Measurements from ENCODE around the gene INF2.
A peak's percentile ranks its signal among the peaks of the same experiment; 100 is the strongest.
"Not testable (repeated sequence)": the region's sequence is repeated elsewhere in the genome, so short reads cannot be mapped to it uniquely, and the experiment has no call there.

INF2 gene

DNA sequence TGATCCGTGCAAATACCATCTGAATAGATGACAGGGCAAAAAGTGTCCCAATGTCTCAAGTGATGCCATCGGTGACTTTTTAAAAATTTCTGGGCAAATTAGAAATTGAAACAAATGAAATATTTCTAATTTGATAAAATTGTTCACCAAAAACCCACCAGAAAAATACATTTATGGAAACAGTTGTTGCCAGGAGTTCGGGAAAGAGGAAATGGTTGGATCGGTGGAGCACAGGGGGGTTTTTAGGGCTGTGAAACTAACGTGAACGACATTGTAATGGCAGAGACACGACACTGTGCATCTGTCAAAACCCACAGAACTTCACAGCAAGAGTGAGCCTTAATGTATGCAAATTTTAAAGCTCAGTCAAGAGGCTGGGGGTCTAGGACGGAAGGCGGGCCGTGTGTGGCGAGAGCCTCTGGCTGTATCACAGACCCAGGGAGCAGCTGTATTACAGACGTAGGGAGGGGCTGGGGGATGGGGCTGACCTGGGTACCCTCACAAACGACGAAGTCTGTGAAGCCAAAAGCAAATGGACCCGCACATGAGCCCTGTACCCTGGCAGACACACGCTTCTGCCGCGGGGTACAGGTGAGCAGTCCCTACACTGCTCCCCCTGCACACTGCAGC is 27.8 kb upstream of the INF2 start:
- H3K27ac Mint-ChIP-seq; intact Hi-C loops (cut with micrococcal nuclease); H3K36me3 Mint-ChIP-seq (ENCODE audit: low read depth); H3K4me3 Mint-ChIP-seq; H3K9me3 Mint-ChIP-seq: not testable (repeated sequence)
- H3K4me1 Mint-ChIP-seq (ENCODE audit: low read depth): peaks cover 66% of the 10 kb centered on the region
- H3K27me3 Mint-ChIP-seq: peaks cover 62% of the 10 kb centered on the region

DNA sequence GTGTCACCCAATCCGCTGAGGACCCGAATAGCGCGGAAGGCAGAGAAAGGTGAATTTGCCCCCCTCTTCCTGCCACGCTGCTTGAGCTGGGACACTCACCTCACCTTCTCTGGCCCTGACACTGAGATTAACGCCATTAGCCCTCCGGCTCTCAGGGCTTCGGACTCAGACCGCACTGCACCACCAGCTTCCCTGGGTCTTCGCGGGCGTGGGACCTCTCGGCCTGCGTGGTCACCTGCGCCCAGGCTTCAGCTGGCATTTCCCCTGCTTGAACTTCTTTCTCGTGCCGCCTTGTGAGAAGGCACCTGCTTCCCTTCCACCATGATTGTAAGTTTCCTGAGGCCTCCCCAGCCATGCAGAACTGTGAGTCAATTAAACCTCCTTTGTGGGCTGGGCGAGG is 26.9 kb upstream of the INF2 start:
- H3K36me3 Mint-ChIP-seq (ENCODE audit: low read depth); H3K4me3 Mint-ChIP-seq; H3K27ac Mint-ChIP-seq; H3K9me3 Mint-ChIP-seq; intact Hi-C loops (cut with micrococcal nuclease): not testable (repeated sequence)
- Mint-ChIP-seq H3K27me3 (peaks cover 63% of the 10 kb centered on the region), H3K4me1 (ENCODE audit: low read depth) (peaks cover 58% of the 10 kb centered on the region)

DNA sequence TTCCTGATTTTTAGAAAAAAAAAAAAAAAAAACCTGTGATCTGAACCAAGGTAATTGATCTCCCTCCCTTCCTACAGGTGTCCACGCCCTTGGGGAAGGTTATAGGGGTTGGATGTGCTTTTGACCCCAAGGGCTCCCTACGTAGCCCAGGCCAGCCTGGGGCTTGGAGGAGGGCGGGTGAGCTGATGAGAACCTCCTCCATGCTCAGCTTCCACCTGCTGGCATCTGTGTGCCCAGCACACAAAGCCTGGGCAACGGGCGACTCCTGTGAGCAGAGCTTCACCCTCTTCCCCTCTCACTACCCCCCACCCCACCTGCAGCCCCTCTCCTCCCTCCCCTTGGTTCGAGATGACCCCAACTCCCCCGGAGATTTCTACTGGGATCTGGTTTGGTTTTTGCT is 25.3 kb upstream of the INF2 start:
- intact Hi-C loops (cut with micrococcal nuclease): no loop called here
- H3K9me3 Mint-ChIP-seq: no peaks in the 10 kb centered on the region
- peaks cover 42% of the 10 kb centered on the region for H3K4me1 Mint-ChIP-seq (ENCODE audit: low read depth)
- no peak overlapping the region for H3K4me3 Mint-ChIP-seq
- peak overlapping the region; percentile 47 for H3K27ac Mint-ChIP-seq
- H3K27me3 Mint-ChIP-seq: peaks cover 58% of the 10 kb centered on the region
- H3K36me3 Mint-ChIP-seq (ENCODE audit: low read depth): no peaks in the 10 kb centered on the region

DNA sequence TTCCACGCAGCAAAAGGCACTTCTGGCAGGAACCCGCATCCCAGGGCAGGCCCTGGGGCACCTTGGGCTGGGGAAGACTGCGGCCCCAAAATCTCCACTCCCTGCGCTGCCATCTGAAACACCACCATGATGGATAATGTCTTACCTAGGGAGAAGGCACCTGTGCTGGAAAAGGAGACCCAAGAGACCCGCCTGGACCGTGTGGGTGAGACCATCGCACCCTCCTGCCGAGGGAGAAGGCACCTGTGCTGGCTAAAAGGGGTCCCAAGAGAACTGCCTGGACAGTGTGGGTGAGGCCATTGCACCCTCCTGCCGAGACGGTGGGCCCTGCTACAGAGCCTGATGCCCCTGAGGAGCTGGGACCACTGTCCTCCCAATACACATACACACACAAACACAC is 24.8 kb upstream of the INF2 start:
- H3K4me3 Mint-ChIP-seq: no peak overlapping the region
- intact Hi-C loops (cut with micrococcal nuclease): no loop called here
- H3K36me3 Mint-ChIP-seq (ENCODE audit: low read depth): no peaks in the 10 kb centered on the region
- peak overlapping the region; percentile 47 for H3K27ac Mint-ChIP-seq
- H3K27me3 Mint-ChIP-seq: peaks cover 54% of the 10 kb centered on the region
- H3K4me1 Mint-ChIP-seq (ENCODE audit: low read depth): peaks cover 37% of the 10 kb centered on the region
- H3K9me3 Mint-ChIP-seq: no peaks in the 10 kb centered on the region

DNA sequence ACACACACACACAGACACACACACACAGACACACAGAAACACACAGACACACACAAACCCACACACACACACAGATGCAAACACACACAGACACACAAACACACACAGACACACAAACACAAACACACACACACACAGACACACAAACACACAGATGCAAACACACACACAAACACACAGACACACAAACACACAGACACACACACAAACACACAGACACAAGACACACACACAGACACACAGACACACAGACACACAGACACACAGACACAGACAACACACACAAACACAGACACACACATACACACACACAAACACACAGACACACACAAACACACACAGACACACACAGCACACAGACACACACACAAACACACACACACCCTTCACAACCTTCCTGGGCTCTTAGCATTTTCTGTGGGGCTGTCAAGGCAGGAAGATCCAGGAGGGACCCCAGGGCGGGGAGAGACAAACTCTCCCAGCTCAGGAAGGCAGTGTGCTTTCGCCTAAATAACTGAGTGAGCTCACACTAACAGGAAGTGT is 24.2 kb upstream of the INF2 start:
- H3K27ac Mint-ChIP-seq: peak overlapping the region; percentile 47
- intact Hi-C loops (cut with micrococcal nuclease): no loop called here
- no peaks in the 10 kb centered on the region for H3K36me3 Mint-ChIP-seq (ENCODE audit: low read depth)
- no peak overlapping the region for H3K4me3 Mint-ChIP-seq
- peaks cover 31% of the 10 kb centered on the region for H3K4me1 Mint-ChIP-seq (ENCODE audit: low read depth)
- H3K9me3 Mint-ChIP-seq: no peaks in the 10 kb centered on the region
- H3K27me3 Mint-ChIP-seq: peaks cover 48% of the 10 kb centered on the region

DNA sequence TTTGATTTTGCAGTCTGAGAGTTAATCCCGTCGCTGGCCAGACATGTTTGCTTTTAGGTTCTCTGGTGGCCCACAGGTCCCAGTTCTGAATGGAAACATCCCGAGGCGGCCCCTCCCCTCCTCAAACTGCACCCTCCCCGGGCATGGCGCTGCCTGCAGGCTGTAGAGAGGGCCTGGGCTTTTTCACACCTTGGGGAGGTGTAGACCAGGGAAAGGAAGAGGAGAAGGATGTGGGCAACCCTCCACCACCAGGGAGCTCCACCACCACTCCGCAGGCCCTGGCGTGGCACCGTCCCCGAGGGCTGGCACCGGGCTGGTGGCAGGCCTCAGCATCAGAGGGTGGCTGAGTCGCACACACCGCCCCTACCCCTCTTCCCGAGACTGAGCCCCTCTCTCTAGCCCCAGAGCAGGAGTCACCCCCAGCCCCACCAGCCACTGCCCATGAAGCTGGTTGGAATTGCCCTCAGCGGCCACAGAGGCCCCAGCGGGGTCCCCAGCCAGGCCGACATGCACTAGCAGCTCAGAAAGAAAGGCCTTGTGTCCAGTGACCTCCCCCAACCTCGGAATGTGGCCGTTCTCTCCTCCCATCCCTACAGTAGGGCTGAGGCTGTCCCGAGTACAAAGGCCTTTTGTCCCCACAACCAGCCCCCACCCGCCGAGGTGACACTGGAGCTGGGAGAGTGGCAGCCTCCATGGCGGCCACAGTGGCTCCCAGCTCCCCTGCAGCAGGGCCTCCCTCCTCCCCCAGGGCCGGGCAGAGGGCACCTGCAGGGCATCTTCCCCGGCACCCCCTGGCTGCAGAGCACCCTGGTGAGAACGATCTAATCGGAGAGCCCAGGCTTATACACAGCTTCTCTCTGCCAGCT is 23.5 kb upstream of the INF2 start:
- Mint-ChIP-seq H3K9me3 (no peaks in the 10 kb centered on the region), H3K27ac (peak overlapping the region; percentile 47), H3K4me3 (no peak overlapping the region), H3K4me1 (ENCODE audit: low read depth) (peaks cover 24% of the 10 kb centered on the region), H3K27me3 (peaks cover 41% of the 10 kb centered on the region), H3K36me3 (ENCODE audit: low read depth) (no peaks in the 10 kb centered on the region)
- intact Hi-C loops (cut with micrococcal nuclease): no loop called here

DNA sequence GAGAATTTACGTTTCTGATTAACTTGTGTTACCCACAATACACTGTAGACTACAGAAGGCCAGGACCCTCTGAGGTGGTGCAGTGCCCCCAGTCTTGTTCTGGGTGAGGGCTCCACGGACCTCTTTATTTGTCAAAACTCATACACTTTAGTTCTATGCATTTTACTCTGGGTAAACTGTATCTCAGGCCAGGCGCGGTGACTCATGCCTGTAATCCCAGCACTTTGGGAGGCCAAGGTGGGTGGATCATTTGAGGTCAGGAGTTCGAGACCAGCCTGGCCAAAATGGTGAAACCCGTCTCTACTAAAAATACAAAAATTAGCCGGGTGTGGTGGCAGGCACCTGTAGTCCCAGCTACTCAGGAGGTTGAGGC is 22.9 kb upstream of the INF2 start:
- H3K27ac Mint-ChIP-seq; H3K4me3 Mint-ChIP-seq; H3K9me3 Mint-ChIP-seq; H3K36me3 Mint-ChIP-seq (ENCODE audit: low read depth); intact Hi-C loops (cut with micrococcal nuclease): not testable (repeated sequence)
- Mint-ChIP-seq H3K27me3 (peaks cover 38% of the 10 kb centered on the region), H3K4me1 (ENCODE audit: low read depth) (peaks cover 21% of the 10 kb centered on the region)

DNA sequence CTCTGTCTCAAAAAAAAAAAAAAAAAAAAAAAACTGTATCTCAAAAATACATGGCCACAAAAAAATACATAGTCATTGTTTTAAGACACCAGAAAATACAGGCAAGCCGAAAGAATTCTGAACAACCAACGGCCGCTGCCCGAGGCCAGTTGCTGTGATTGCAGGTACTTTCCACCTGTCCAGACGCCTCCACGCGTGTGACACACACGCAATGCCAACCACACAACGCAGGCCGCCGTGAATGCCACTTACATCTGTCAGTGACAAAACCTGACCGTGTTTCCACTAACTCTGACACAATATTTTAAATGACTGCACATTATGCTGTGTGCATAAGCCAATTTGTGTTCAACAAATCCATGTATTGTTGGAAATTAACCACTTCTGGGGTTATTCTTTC is 22.4 kb upstream of the INF2 start:
- intact Hi-C loops (cut with micrococcal nuclease): no loop called here
- Mint-ChIP-seq H3K4me3 (no peak overlapping the region), H3K36me3 (ENCODE audit: low read depth) (no peaks in the 10 kb centered on the region), H3K27me3 (peaks cover 37% of the 10 kb centered on the region), H3K27ac (no peak overlapping the region), H3K9me3 (no peaks in the 10 kb centered on the region), H3K4me1 (ENCODE audit: low read depth) (peaks cover 25% of the 10 kb centered on the region)

DNA sequence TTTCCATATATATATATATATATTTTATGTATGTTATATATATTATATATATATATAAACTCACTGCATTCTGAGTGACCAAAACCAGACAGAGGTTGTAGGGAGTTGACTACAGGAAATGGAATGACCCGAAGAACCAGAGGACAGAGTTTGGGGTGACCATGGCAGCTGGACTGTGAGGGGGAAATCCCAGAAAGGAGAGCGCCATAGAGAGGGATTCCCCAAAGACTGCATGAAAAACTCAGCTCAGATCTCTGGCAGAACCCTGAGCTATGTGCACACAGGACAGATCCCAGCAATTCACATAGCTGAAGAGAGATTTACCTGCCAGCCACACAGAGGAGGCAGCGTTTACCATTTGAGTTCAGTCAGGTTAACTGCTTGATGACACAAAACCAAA is 19.7 kb upstream of the INF2 start:
- Mint-ChIP-seq H3K27me3 (peaks cover 21% of the 10 kb centered on the region), H3K9me3 (no peaks in the 10 kb centered on the region), H3K4me3 (no peak overlapping the region), H3K4me1 (ENCODE audit: low read depth) (peaks cover 42% of the 10 kb centered on the region), H3K27ac (no peak overlapping the region), H3K36me3 (ENCODE audit: low read depth) (no peaks in the 10 kb centered on the region)
- intact Hi-C loops (cut with micrococcal nuclease): no loop called here

DNA sequence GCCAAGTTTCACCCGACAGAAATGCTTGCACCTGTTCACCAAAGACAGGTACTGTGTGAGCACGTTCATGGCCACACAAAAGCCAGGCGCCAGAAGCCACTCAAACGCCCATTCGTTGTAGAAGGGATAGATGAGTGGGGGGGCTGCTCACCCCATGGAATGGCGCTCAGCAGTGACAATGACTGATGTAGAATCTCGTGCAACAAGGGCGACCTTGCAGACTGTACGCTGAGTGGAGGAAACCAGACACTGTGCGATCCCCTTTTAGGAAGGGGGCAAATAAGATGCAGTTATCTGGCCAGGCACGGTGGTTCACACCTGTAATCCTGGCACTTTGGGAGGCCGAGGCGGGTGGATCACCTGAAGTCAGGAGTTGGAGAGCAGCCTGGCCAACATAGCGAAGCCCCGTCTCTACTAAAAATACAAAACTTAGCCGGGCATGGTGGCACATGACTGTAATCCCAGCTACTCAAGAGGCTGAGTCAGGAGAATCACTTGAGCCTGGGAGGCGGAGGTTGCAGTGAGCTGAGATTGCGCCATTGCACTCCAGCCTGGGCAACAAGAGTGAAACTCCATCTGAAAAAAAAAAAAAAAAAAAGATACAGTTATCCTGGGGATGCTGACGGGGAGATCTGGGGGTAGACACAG is 18.0 kb upstream of the INF2 start:
- Mint-ChIP-seq H3K27me3 (peaks cover 17% of the 10 kb centered on the region), H3K4me1 (ENCODE audit: low read depth) (peaks cover 37% of the 10 kb centered on the region)
- intact Hi-C loops (cut with micrococcal nuclease); H3K9me3 Mint-ChIP-seq; H3K4me3 Mint-ChIP-seq; H3K36me3 Mint-ChIP-seq (ENCODE audit: low read depth); H3K27ac Mint-ChIP-seq: not testable (repeated sequence)

DNA sequence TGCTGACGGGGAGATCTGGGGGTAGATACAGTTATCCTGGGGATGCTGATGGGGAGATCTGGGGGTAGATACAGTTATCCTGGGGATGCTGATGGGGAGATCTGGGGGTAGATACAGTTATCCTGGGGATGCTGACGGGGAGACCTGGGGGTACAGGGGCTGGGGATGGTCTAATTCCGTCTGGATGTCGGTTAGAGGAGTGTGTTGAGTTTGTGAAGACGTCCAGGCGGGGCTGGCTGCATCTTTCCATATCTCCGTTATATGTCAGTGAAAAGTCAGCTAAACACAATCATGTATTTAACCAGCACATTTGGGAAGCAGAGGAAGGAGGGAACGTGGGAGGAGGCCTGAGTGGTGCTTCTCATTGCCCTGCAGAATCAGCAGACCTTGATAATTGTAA is 17.3 kb upstream of the INF2 start:
- H3K27ac Mint-ChIP-seq; H3K9me3 Mint-ChIP-seq; H3K4me3 Mint-ChIP-seq; intact Hi-C loops (cut with micrococcal nuclease); H3K36me3 Mint-ChIP-seq (ENCODE audit: low read depth): not testable (repeated sequence)
- H3K27me3 Mint-ChIP-seq: peaks cover 20% of the 10 kb centered on the region
- H3K4me1 Mint-ChIP-seq (ENCODE audit: low read depth): peaks cover 43% of the 10 kb centered on the region

DNA sequence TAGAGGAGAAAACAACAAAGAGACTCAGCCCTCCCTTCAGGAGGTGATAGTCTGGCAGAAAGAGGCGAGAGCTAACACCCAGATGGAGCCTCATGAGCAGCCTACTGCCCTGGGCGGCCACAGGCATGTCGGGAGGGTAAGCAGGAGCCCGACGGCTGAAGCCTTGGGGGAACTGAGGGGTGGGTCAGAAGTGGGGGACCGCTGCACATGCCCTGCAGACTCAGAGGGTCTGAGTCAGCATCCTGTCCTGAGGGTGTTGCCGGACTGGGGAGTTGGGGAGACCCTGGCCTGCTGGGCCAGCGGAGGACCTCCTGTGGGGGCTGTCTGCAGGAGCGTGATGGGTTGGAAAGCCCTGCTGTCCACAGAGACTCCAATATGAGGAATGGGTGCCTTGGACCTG is 15.9 kb upstream of the INF2 start:
- Mint-ChIP-seq H3K9me3 (no peaks in the 10 kb centered on the region), H3K4me3 (no peak overlapping the region), H3K27me3 (peaks cover 16% of the 10 kb centered on the region), H3K36me3 (ENCODE audit: low read depth) (no peaks in the 10 kb centered on the region), H3K4me1 (ENCODE audit: low read depth) (peaks cover 57% of the 10 kb centered on the region), H3K27ac (no peak overlapping the region)
- intact Hi-C loops (cut with micrococcal nuclease): no loop called here

DNA sequence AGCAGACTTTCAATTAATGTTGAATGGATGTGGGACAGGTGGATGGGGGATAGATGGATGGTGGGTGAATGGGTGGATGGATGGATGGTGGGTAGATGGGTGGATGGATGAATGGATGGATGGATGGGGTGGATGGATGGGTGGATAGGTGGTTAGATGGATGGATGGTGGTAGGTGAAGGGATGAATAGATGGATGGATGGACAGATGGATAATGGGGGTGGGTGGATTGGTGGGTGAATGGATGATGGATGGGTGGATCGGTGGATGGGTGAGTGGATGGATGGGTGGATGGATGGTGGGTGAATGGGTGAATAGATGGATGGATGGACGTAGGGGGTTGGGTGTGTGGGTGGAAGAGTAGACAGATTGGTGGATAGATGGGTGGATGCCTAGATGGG is 14.0 kb upstream of the INF2 start:
- peaks cover 16% of the 10 kb centered on the region for H3K27me3 Mint-ChIP-seq
- no peaks in the 10 kb centered on the region for H3K9me3 Mint-ChIP-seq
- intact Hi-C loops (cut with micrococcal nuclease): no loop called here
- H3K4me3 Mint-ChIP-seq: no peak overlapping the region
- H3K27ac Mint-ChIP-seq: no peak overlapping the region
- H3K36me3 Mint-ChIP-seq (ENCODE audit: low read depth): no peaks in the 10 kb centered on the region
- H3K4me1 Mint-ChIP-seq (ENCODE audit: low read depth): peaks cover 76% of the 10 kb centered on the region

DNA sequence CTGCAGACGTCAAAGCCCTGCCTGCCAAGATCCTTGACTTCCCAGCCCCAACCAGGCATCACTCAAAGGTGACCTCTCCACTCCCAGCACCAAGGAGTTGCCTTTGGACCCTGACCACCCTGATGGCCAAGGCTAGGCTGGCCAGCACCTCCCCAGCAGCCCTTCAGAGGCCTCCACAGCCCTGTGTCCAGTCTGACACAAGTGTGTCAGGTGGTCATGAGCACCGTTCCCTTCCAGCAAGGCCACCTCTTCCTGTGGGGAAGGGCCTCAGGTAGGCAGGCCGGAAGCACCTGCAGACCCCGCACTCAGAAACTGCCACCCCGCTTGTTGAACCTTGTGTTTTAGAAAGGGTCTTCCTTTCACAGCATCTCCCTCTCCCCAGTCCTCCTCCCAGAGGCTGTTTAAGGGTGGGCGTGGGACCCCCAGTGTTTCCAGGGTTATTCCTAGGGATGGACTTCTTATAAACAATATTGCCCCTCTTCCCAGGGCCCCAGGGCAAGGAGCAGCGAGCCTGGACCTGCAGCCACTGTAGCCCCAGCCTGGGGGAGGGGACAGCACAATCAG is 13.2 kb upstream of the INF2 start:
- Mint-ChIP-seq H3K27me3 (peaks cover 16% of the 10 kb centered on the region), H3K27ac (peak overlapping the region; percentile 97), H3K4me3 (no peak overlapping the region), H3K4me1 (ENCODE audit: low read depth) (peaks cover 84% of the 10 kb centered on the region), H3K9me3 (no peaks in the 10 kb centered on the region), H3K36me3 (ENCODE audit: low read depth) (no peaks in the 10 kb centered on the region)
- intact Hi-C loops (cut with micrococcal nuclease): no loop called here
